ENCODE data around the gene VAPA.

- TF ChIP-seq CTCF (IDR thresholded peaks at IDR 0.05; ENCODE audit: extremely low read depth in 1 of 2, insufficient read depth in 1 of 2, low read depth in 1 of 2, low read length in 2 of 2) (no peak), POLR2A (IDR thresholded peaks at IDR 0.05; ENCODE audit: low read depth, low read length) (peak; percentile 39), MAX (IDR thresholded peaks at IDR 0.05; ENCODE audit: insufficient read depth, insufficient read length) (peak; percentile 19), EZH2 (IDR thresholded peaks at IDR 0.05; ENCODE audit: borderline replicate concordance, low read depth, low read length, severe bottlenecking) (no peak), MYC (IDR thresholded peaks at IDR 0.05; ENCODE audit: low read depth, low read length) (peak; percentile 10)
These were observed 921 bp downstream of the VAPA start for GRCh38 chr18:9914584-9915290.
